GM12878 (cell line): ENCODE results near the gene COG2. TPM values are rescaled to one million over a fixed set of nuclear protein-coding genes. Genes with fewer than 3 reads are reported as not detected.

Experiments
- ATAC-seq: fragments of 200-7000 bp; cut with Tn5 transposase; 3 replicates; pipeline ENCODE4 v1.9.1; 2020; ENCODE audit warnings: mild to moderate bottlenecking, moderate library complexity
- BruUV-seq: library from RNA; stranded (reverse); fragments of 400-500 nt; replicated peaks from 2 replicates; lab custom pipeline; 2021; lab: Mats Ljungman, UMichigan
- CTCF ChIA-PET: fragments of 300-600 bp; sonication (Branson Sonifier 250); formaldehyde crosslinking; extraction: SDS; loops from one replicate; lab custom pipeline; 2021; ENCODE audit warnings: inconsistent platforms; lab: Yijun Ruan, JAX
- POLR2A ChIA-PET: fragments of 350-600 bp; formaldehyde crosslinking; extraction: SDS; loops from one replicate; lab custom pipeline; 2021; ENCODE audit warnings: inconsistent platforms; lab: Charles Lee
- RAD21 ChIA-PET: fragments of 300-600 bp; sonication (Branson Sonifier 250); formaldehyde crosslinking; loops from one replicate; lab custom pipeline; 2023; ENCODE audit warnings: antibody characterized with exemption; ENCODE audit not compliant: unreplicated experiment; lab: Charles Lee
- SMC1A ChIA-PET: fragments of 300-600 bp; sonication (Branson Sonifier 250); formaldehyde crosslinking; loops from one replicate; lab custom pipeline; 2023; ENCODE audit not compliant: unreplicated experiment, uncharacterized antibody; lab: Charles Lee
- DNase-seq: peaks from one replicate; pipeline ENCODE4 v3.0.0-alpha.2; 2011; ENCODE audit warnings: low read depth, low spot score
- FAIRE-seq: peaks from 3 replicates; lab custom pipeline; 2011; peaks lifted over from hg19 to GRCh38; lab: Jason Lieb, UNC
- H2AFZ ChIP-seq: 2 replicates; pipeline ENCODE4 v1.6.0; 2011; ENCODE audit warnings: low read depth, low read length, control low read depth; ENCODE audit not compliant: control insufficient read depth
- H3K27ac ChIP-seq: 2 replicates; pipeline ENCODE4 v1.5.1; 2011; ENCODE audit warnings: control low read depth; ENCODE audit not compliant: control insufficient read depth, insufficient read depth
- H3K27me3 ChIP-seq, 2 experiments: replicated peaks in 1 of 2; 2 replicates each; pipeline versions ENCODE4 v1.6.0 to v1.6.1; 2011; ENCODE audit warnings: low read length in 1 of 2; ENCODE audit not compliant: control insufficient read depth in 2 of 2, insufficient read depth in 2 of 2
- H3K36me3 ChIP-seq, 2 experiments: 2 replicates each; pipeline ENCODE4 v1.5.1; 2011; ENCODE audit warnings: low read length in 1 of 2; ENCODE audit not compliant: control insufficient read depth in 2 of 2, insufficient read depth in 2 of 2
- H3K4me1 ChIP-seq: 2 replicates; pipeline ENCODE4 v1.6.1; 2011; ENCODE audit warnings: mild to moderate bottlenecking, low read length, moderate library complexity, mixed read lengths; ENCODE audit not compliant: control insufficient read depth, insufficient read depth
- H3K4me2 ChIP-seq: 2 replicates; pipeline ENCODE4 v1.6.0; 2011; ENCODE audit warnings: control low read depth; ENCODE audit not compliant: control insufficient read depth, insufficient read depth
- H3K4me3 ChIP-seq: fragments of 200-600 bp; sonication (generic); 2 replicates; pipeline ENCODE4 v1.5.1; 2016
- H3K79me2 ChIP-seq: 2 replicates; pipeline ENCODE4 v1.6.0; 2011; ENCODE audit warnings: low read length; ENCODE audit not compliant: control insufficient read depth, insufficient read depth
- H3K9ac ChIP-seq: 2 replicates; pipeline ENCODE4 v1.8.0; 2011; ENCODE audit warnings: low read length, control low read depth, mixed read lengths; ENCODE audit not compliant: control insufficient read depth, insufficient read depth
- H3K9me3 ChIP-seq: replicated peaks from 3 replicates; pipeline ENCODE4 v1.5.1; 2011; ENCODE audit warnings: mild to moderate bottlenecking, low read length; ENCODE audit not compliant: control insufficient read depth, insufficient read depth
- H4K20me1 ChIP-seq: 2 replicates; pipeline ENCODE4 v1.6.0; 2011; ENCODE audit not compliant: control insufficient read depth, insufficient read depth
- ATF2 ChIP-seq: IDR thresholded peaks from 2 replicates; pipeline ENCODE4 v1.6.1; 2012; ENCODE audit warnings: low read length, inconsistent platforms
- CBFB ChIP-seq: IDR thresholded peaks from 2 replicates; pipeline ENCODE4 v1.6.1; 2016; ENCODE audit warnings: antibody characterized with exemption, low read depth
- IRF4 ChIP-seq: IDR thresholded peaks from 2 replicates; pipeline ENCODE4 v1.6.1; 2011; ENCODE audit warnings: low read depth, low read length
- PKNOX1 ChIP-seq: fragments of 450-650 bp; IDR thresholded peaks from 2 replicates; pipeline ENCODE4 v1.6.1; 2016; ENCODE audit warnings: mild to moderate bottlenecking
- REST ChIP-seq: IDR thresholded peaks from 2 replicates; pipeline ENCODE4 v1.6.1; 2012; ENCODE audit warnings: mild to moderate bottlenecking, low read depth, low read length
- SREBF1 ChIP-seq: IDR thresholded peaks from 2 replicates; pipeline ENCODE4 v1.6.1; 2012; ENCODE audit warnings: mild to moderate bottlenecking, low read length
- WGBS: methylation state at CpG from one replicate; pipeline ENCODE4 v1.1.6; 2016; ENCODE audit warnings: low lambda C conversion rate; ENCODE audit not compliant: insufficient replicate concordance, insufficient coverage; ENCODE audit errors: missing lambda C conversion rate; 5-methylcytosine and 5-hydroxymethylcytosine counted together
- in situ Hi-C: fragments of 300-500 bp; cut with MboI; formaldehyde crosslinking; loops from 9 replicates; pipeline ENCODE4 v1.14.3; 2018; ENCODE audit warnings: mixed read lengths
- intact Hi-C: fragments of 100-400 bp; cut with micrococcal nuclease; formaldehyde crosslinking; loops from one replicate; pipeline ENCODE4 v1.14.2; 2022; ENCODE audit not compliant: unreplicated experiment
- polyA plus RNA-seq, 11 experiments: library from polyadenylated mRNA; depleted of rRNA in 4 of 11; unstranded in 6 of 11; stranded (reverse) in 5 of 11; fragments of >200 nt; fragmentation: Nextera tagmentation in 4 of 11; fragmentation: Illumina TruSeq in 1 of 11; extraction: Ambion mirVana in 4 of 11; extraction: Trizol in 1 of 11; gene quantifications; 1 replicate in 1 of 11; 2 replicates in 10 of 11; pipeline versions ENCODE4 v1.2.1 to v1.2.3, GENCODE V29; 2011 to 2016; ENCODE audit warnings: inconsistent platforms in 2 of 11, missing spikeins in 2 of 11, low read depth in 1 of 11
- total RNA-seq, 4 experiments: library from RNA; depleted of rRNA in 3 of 4; stranded (reverse); fragments of >200 nt in 3 of 4; fragmentation: Illumina TruSeq in 1 of 4; extraction: Trizol in 1 of 4; gene quantifications; 2 replicates each; pipeline versions ENCODE4 v1.2.1 to v1.2.3, GENCODE V29; 2013 to 2021

The COG2 gene
- total and polyA plus RNA-seq, 10 of the 15 experiments (the other 5 are each of a cell fraction or from before 2014, with no cell fraction given): 15.0 to 31.5 (median 28.3) TPM

- H4K20me1 ChIP-seq: no peaks in the 10 kb centered on the region
- no peaks in the 10 kb centered on the region for H3K4me1 ChIP-seq
- H3K36me3 ChIP-seq: no peaks in the 10 kb centered on the region; a peak in 1 of 4 replicates
- CTCF ChIA-PET: no interaction called here
- no peaks in the 10 kb centered on the region for H3K9me3 ChIP-seq
- no peak overlapping the region for H3K4me3 ChIP-seq
- intact Hi-C loops: no loop called here
- in situ Hi-C loops: no loop called here
- no peak overlapping the region for H2AFZ ChIP-seq
- H3K27ac ChIP-seq: no peak overlapping the region
- RAD21 ChIA-PET: no interaction called here
- H3K4me2 ChIP-seq: no peak overlapping the region
- peaks cover 0 to 2% of the 10 kb centered on the region in 2 experiments; a peak in 2 of 4 replicates for H3K27me3 ChIP-seq
- SMC1A ChIA-PET: no interaction called here
- 39% methylated on average over 4 of the region's 4 CpGs for WGBS
- TF ChIP-seq PKNOX1 (no peak), REST (no peak), ATF2 (no peak), IRF4 (no peak), SREBF1 (no peak), CBFB (no peak)
- POLR2A ChIA-PET: no interaction called here
- no peaks in the 10 kb centered on the region for H3K79me2 ChIP-seq
- no peak for ATAC-seq
- H3K9ac ChIP-seq: no peak overlapping the region
- no peak for DNase-seq
- no peak for FAIRE-seq
- no TSS peak for BruUV-seq
Measured at GRCh38 chr1:230700132-230700531, 57.9 kb downstream of the COG2 start.
